Measurements from ENCODE around the gene MUCL3.

DNA sequence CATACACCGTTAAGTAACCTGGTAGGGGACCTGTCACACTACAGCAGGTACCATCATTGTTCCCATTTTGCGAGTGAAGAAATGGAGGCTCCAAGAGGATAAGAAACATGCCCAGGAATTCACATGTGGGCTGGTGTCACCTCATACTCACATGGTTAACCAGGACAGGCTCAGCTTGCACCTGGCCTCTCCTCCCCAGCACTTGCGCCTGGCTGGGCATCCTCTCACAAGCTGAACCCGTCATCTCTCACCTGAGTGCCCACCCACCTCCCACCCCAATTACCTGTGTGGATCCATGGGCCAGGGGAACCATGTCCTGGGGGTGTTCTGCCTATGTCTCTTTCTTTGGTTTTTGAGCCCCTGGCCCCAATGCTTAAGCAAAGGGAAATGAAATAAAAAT, 10.3 kb upstream of the MUCL3 start:
- TF ChIP-seq CTCF (IDR thresholded peaks at IDR 0.05; ENCODE audit: insufficient read depth, low read length) = no peak
- no peak for TF ChIP-seq POLR2AphosphoS5 (IDR thresholded peaks at IDR 0.05; ENCODE audit: low read depth)
- no peak for TF ChIP-seq GABPA (IDR thresholded peaks at IDR 0.05; ENCODE audit: low read depth)

Measured in HL-60 (cell line).